T-cell (primary cell): ENCODE measurements around the gene CACNG4. TPM values are rescaled to one million over a fixed set of nuclear protein-coding genes. Genes with fewer than 3 reads are reported as not detected.
A peak's percentile ranks its signal among the peaks of the same experiment; 100 is the strongest.

Source experiments
- ATAC-seq, 4 experiments: fragments of 200-7000 bp in 3 of 4; fragments of 150-1000 bp in 1 of 4; cut with Tn5 transposase; replicated peaks in 1 of 4; 1 replicate in 3 of 4; 2 replicates in 1 of 4; pipeline ENCODE4 v1.10.0; 2021; ENCODE audit warnings: moderate library complexity in 3 of 4, mild to moderate bottlenecking in 2 of 4, moderate number of reproducible peaks in 1 of 4
- CTCF ChIA-PET, 2 donors: fragments of 300-600 bp; sonication (Branson Sonifier 250); formaldehyde crosslinking; loops; one replicate each; lab custom pipeline; 2022; ENCODE audit warnings: antibody characterized with exemption in 2 of 2; lab: Charles Lee
- POLR2A ChIA-PET, 2 donors: fragments of 300-600 bp; sonication (Branson Sonifier 250); formaldehyde crosslinking; loops; one replicate each; lab custom pipeline; 2022; ENCODE audit warnings: antibody characterized with exemption in 2 of 2; lab: Charles Lee
- DNase-seq, 35 experiments: peaks; one replicate each; pipeline versions ENCODE4 v3.0.0 to v3.0.0-alpha.2; 2013 to 2023
- H3K27ac ChIP-seq: one replicate; pipeline ENCODE4 v1.5.1; 2013; ENCODE audit warnings: low read length
- H3K27me3 ChIP-seq, 2 experiments: replicated peaks in 1 of 2; 1 replicate in 1 of 2; 2 replicates in 1 of 2; pipeline versions ENCODE4 v1.6.1 to v1.7.0; 2013; ENCODE audit warnings: low read length in 1 of 2, mixed read lengths in 1 of 2; ENCODE audit not compliant: control insufficient read depth in 2 of 2, insufficient read depth in 2 of 2; ENCODE audit errors: extremely low read depth in 1 of 2
- H3K36me3 ChIP-seq, 2 donors: 1 replicate in 1 of 2; 2 replicates in 1 of 2; pipeline versions ENCODE4 v1.6.1 to v1.7.0; 2013; ENCODE audit warnings: low read length in 1 of 2; ENCODE audit not compliant: control insufficient read depth in 2 of 2, insufficient read depth in 1 of 2; ENCODE audit errors: extremely low read depth in 1 of 2
- H3K4me1 ChIP-seq, 2 experiments: 1 replicate in 1 of 2; 2 replicates in 1 of 2; pipeline versions ENCODE4 v1.6.1 to v1.7.0; 2013; ENCODE audit warnings: low read length in 2 of 2, mixed read lengths in 1 of 2; ENCODE audit not compliant: insufficient read depth in 2 of 2, control insufficient read depth in 1 of 2; ENCODE audit errors: extremely low read depth in 1 of 2
- H3K4me3 ChIP-seq, 2 donors: 1 replicate in 1 of 2; 2 replicates in 1 of 2; pipeline versions ENCODE4 v1.5.1 to v1.7.0; 2013; ENCODE audit warnings: mild to moderate bottlenecking in 2 of 2, low read length in 1 of 2, moderate library complexity in 1 of 2; ENCODE audit not compliant: control insufficient read depth in 1 of 2; ENCODE audit errors: extremely low read depth in 1 of 2
- H3K9me3 ChIP-seq: 2 replicates; pipeline ENCODE4 v1.7.0; 2013
- H3K27ac Mint-ChIP-seq, 2 donors: one replicate each; pipeline ENCODE4 v1.8.0; 2020 to 2021; ENCODE audit warnings: mild to moderate bottlenecking in 2 of 2, mixed read lengths in 2 of 2
- H3K27me3 Mint-ChIP-seq, 2 donors: one replicate each; pipeline ENCODE4 v1.8.0; 2021 to 2022; ENCODE audit warnings: mixed read lengths in 2 of 2
- H3K36me3 Mint-ChIP-seq: one replicate; pipeline ENCODE4 v1.8.0; 2021; ENCODE audit warnings: mixed read lengths
- H3K4me1 Mint-ChIP-seq, 3 donors: one replicate each; pipeline ENCODE4 v1.8.0; 2020 to 2022; ENCODE audit warnings: mixed read lengths in 3 of 3, mild to moderate bottlenecking in 1 of 3
- H3K4me3 Mint-ChIP-seq, 3 donors: one replicate each; pipeline ENCODE4 v1.8.0; 2020 to 2022; ENCODE audit warnings: mild to moderate bottlenecking in 3 of 3, mixed read lengths in 3 of 3, moderate library complexity in 3 of 3
- H3K9me3 Mint-ChIP-seq, 3 donors: one replicate each; pipeline ENCODE4 v1.8.0; 2020 to 2022; ENCODE audit warnings: mixed read lengths in 3 of 3
- WGBS: methylation state at CpG from one replicate; pipeline ENCODE4 v1.1.5; 2013; ENCODE audit warnings: missing lambda C conversion rate; ENCODE audit not compliant: insufficient coverage; 5-methylcytosine and 5-hydroxymethylcytosine counted together
- total RNA-seq, 35 experiments: library from RNA in 6 of 35; stranded (reverse) in 6 of 35; fragments of 120-200 nt in 1 of 35; gene quantifications; one replicate each; pipeline versions ENCODE4 v1.2.1 to v1.2.4 and lab custom pipeline; 2013 to 2026

CACNG4 gene
- total RNA-seq, 5 donors from 2014 or later (not counting 1 experiment from before 2014, with no cell fraction given): 0.06 to 0.20 (median 0.13) TPM; not detected in 2

GRCh38 chr17:66946251-66946650, 18.3 kb upstream of the CACNG4 start:
- ChIA-PET POLR2A (interaction anchor here in 1 of 2 donors (0.5 kb wide), 1 partner anchor 113 kb away, joined by 3 read pairs; no protein-coding TSS in a partner anchor), CTCF (interaction anchor here in 1 of 2 donors (0.6 kb wide), 1 partner anchor 146 kb away, joined by 3 read pairs; no protein-coding TSS in a partner anchor)
- no peaks in the 10 kb centered on the region for H3K9me3 ChIP-seq
- H3K4me1 ChIP-seq: peaks cover 0 to 3% of the 10 kb centered on the region in 2 experiments
- H3K27me3 Mint-ChIP-seq: peaks cover 70 to 71% of the 10 kb centered on the region in 2 donors
- peaks cover 0 to 61% of the 10 kb centered on the region in 2 experiments for H3K27me3 ChIP-seq
- no peak overlapping the region for H3K27ac ChIP-seq
- no peak for ATAC-seq
- no peak overlapping the region for H3K27ac Mint-ChIP-seq
- peaks cover 5 to 19% (median 12%) of the 10 kb centered on the region in 3 donors for H3K4me1 Mint-ChIP-seq
- WGBS: 82% methylated on average over 5 of the region's 6 CpGs
- no peak overlapping the region for H3K4me3 Mint-ChIP-seq
- H3K4me3 ChIP-seq: no peak overlapping the region
- H3K36me3 ChIP-seq: no peaks in the 10 kb centered on the region
- H3K9me3 Mint-ChIP-seq: no peaks in the 10 kb centered on the region
- DNase-seq: no peak
- no peaks in the 10 kb centered on the region for H3K36me3 Mint-ChIP-seq

DNA sequence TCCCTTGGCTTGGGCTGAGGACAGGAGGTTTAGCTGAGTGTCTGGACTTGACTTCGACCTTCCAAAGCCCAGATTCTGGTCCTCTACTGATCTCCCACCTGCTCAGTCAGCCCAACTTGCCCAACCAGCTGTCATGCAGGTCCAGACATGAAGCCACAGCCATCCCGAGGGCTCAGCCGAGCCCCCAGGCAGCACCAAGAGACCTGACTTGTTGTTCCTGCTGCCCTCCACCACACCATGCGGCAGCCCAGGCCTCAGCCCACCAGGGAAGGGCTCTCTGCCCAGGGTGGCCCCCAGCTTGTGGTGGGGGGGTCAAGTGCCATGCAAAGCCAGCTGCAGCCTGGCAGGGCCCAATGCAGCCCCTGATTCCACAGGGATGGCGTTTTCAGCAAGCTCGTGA, 17.2 kb upstream of the CACNG4 start:
- DNase-seq: no peak
- peaks cover 59 to 66% of the 10 kb centered on the region in 2 donors for H3K27me3 Mint-ChIP-seq

DNA sequence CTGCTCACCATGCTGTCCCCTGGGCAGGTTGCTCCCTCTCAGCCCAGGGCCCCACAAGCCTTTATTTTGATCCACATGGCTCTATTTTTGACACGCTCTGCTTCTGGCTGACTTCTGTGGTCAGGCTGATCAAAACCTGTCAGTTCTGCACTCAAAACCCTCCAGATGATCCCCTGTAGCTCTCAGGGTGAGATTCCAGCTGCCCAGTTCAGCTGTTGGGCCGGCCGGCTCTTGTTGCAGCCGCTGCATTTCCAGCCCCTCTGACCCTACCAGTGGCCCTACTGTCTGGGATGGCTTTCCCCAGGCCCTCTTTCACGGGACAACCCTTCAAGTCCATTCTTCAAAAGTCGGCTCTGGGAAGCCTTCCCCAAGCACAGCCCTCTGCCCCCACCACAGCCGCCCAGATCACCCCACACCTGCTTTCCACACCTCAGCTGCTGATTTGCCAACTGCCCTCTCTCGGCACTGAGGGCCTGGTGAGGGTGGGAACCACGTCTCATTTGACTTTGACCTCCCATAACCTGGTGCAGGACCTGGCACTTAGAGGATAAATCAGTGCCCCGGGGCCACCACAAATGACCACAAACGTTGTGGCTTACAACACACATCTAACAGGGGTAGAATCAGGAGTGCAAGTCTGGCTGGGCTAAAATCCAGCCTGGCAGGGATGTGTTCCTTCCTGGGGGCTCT, 16.3 kb upstream of the CACNG4 start:
- no peak overlapping the region for H3K27ac Mint-ChIP-seq
- peaks cover 5 to 19% (median 12%) of the 10 kb centered on the region in 3 donors for H3K4me1 Mint-ChIP-seq
- no peak overlapping the region for H3K27ac ChIP-seq
- H3K36me3 ChIP-seq: no peaks in the 10 kb centered on the region
- H3K4me3 Mint-ChIP-seq: no peak overlapping the region
- ATAC-seq (no peak), DNase-seq (no peak)
- CTCF ChIA-PET: no interaction called here
- H3K9me3 Mint-ChIP-seq: no peaks in the 10 kb centered on the region
- H3K36me3 Mint-ChIP-seq: no peaks in the 10 kb centered on the region
- H3K9me3 ChIP-seq: no peaks in the 10 kb centered on the region
- POLR2A ChIA-PET: no interaction called here
- peaks cover 0 to 3% of the 10 kb centered on the region in 2 experiments for H3K4me1 ChIP-seq
- peaks cover 0 to 56% of the 10 kb centered on the region in 2 experiments for H3K27me3 ChIP-seq
- 76% methylated on average over 8 of the region's 11 CpGs for WGBS
- H3K27me3 Mint-ChIP-seq: peaks cover 52 to 59% of the 10 kb centered on the region in 2 donors
- H3K4me3 ChIP-seq: no peak overlapping the region

More for the DNA sequence above, 17.2 kb upstream of the CACNG4 start:
- Mint-ChIP-seq H3K27ac (no peak overlapping the region), H3K4me1 (peaks cover 5 to 19% (median 12%) of the 10 kb centered on the region in 3 donors), H3K9me3 (no peaks in the 10 kb centered on the region), H3K36me3 (no peaks in the 10 kb centered on the region), H3K4me3 (no peak overlapping the region)
- ChIA-PET POLR2A (no interaction called here), CTCF (no interaction called here)
- no peaks in the 10 kb centered on the region for H3K36me3 ChIP-seq
- H3K27me3 ChIP-seq: peaks cover 0 to 56% of the 10 kb centered on the region in 2 experiments
- no peak overlapping the region for H3K4me3 ChIP-seq
- 92% methylated on average over 3 of the region's 6 CpGs for WGBS
- no peak for ATAC-seq
- no peak overlapping the region for H3K27ac ChIP-seq
- H3K9me3 ChIP-seq: no peaks in the 10 kb centered on the region
- H3K4me1 ChIP-seq: peaks cover 0 to 3% of the 10 kb centered on the region in 2 experiments

GRCh38 chr17:66949501-66949900, 15.0 kb upstream of the CACNG4 start:
- 74% methylated on average over 4 of the region's 10 CpGs for WGBS
- Mint-ChIP-seq H3K27ac (no peak overlapping the region), H3K9me3 (no peaks in the 10 kb centered on the region), H3K4me1 (peaks cover 5 to 16% (median 12%) of the 10 kb centered on the region in 3 donors), H3K4me3 (no peak overlapping the region), H3K36me3 (no peaks in the 10 kb centered on the region), H3K27me3 (peaks cover 46 to 47% of the 10 kb centered on the region in 2 donors)
- ATAC-seq: no peak
- Histone ChIP-seq H3K27me3 (peaks cover 0 to 55% of the 10 kb centered on the region in 2 experiments), H3K27ac (no peak overlapping the region), H3K4me3 (no peak overlapping the region), H3K36me3 (no peaks in the 10 kb centered on the region), H3K9me3 (no peaks in the 10 kb centered on the region), H3K4me1 (peaks cover 0 to 3% of the 10 kb centered on the region in 2 experiments)
- ChIA-PET POLR2A (no interaction called here), CTCF (no interaction called here)
- no peak for DNase-seq

GRCh38 chr17:66950325-66950724, 14.2 kb upstream of the CACNG4 start:
- WGBS: 65% methylated on average over 2 of the region's 3 CpGs
- DNase-seq (no peak), ATAC-seq (no peak)
- Mint-ChIP-seq H3K4me1 (peaks cover 5 to 8% (median 8%) of the 10 kb centered on the region in 3 donors), H3K36me3 (no peaks in the 10 kb centered on the region), H3K4me3 (no peak overlapping the region), H3K9me3 (no peaks in the 10 kb centered on the region), H3K27me3 (peaks cover 40 to 41% of the 10 kb centered on the region in 2 donors), H3K27ac (peak overlapping the region in 1 of 2 donors; percentile 7)
- H3K27me3 ChIP-seq: peaks cover 0 to 49% of the 10 kb centered on the region in 2 experiments
- no peak overlapping the region for H3K4me3 ChIP-seq
- POLR2A ChIA-PET: no interaction called here
- CTCF ChIA-PET: no interaction called here
- H3K4me1 ChIP-seq: peaks cover 0 to 3% of the 10 kb centered on the region in 2 experiments
- no peaks in the 10 kb centered on the region for H3K36me3 ChIP-seq
- H3K9me3 ChIP-seq: no peaks in the 10 kb centered on the region
- no peak overlapping the region for H3K27ac ChIP-seq

GRCh38 chr17:66950886-66951604, 13.5 kb upstream of the CACNG4 start:
- Histone ChIP-seq H3K27me3 (peaks cover 0 to 44% of the 10 kb centered on the region in 2 experiments), H3K4me1 (no peaks in the 10 kb centered on the region), H3K9me3 (no peaks in the 10 kb centered on the region), H3K4me3 (no peak overlapping the region), H3K27ac (no peak overlapping the region), H3K36me3 (no peaks in the 10 kb centered on the region)
- CTCF ChIA-PET: no interaction called here
- 87% methylated on average over 6 of the region's 6 CpGs for WGBS
- no peak overlapping the region for H3K4me3 Mint-ChIP-seq
- POLR2A ChIA-PET: no interaction called here
- DNase-seq: no peak
- H3K4me1 Mint-ChIP-seq: peaks cover 1 to 2% (median 2%) of the 10 kb centered on the region in 3 donors
- peaks cover 32 to 34% of the 10 kb centered on the region in 2 donors for H3K27me3 Mint-ChIP-seq
- no peaks in the 10 kb centered on the region for H3K36me3 Mint-ChIP-seq
- no peak for ATAC-seq
- H3K9me3 Mint-ChIP-seq: no peaks in the 10 kb centered on the region
- H3K27ac Mint-ChIP-seq: peak overlapping the region in 1 of 2 donors; percentile 7
